PC-9 (cell line): Measurements from ENCODE around the gene DHFR.

Source experiments
- CTCF ChIP-seq: fragments of 200-600 bp; sonication (generic); conservative IDR thresholded peaks from 2 replicates; pipeline ENCODE4 v1.6.1; 2017; ENCODE audit warnings: mixed run types, antibody characterized with exemption, mild to moderate bottlenecking, moderate library complexity
- EZH2 ChIP-seq: fragments of 200-600 bp; sonication (generic); IDR thresholded peaks from 2 replicates; pipeline ENCODE4 v1.8.0; 2017; ENCODE audit warnings: antibody characterized with exemption, low read depth

DNA sequence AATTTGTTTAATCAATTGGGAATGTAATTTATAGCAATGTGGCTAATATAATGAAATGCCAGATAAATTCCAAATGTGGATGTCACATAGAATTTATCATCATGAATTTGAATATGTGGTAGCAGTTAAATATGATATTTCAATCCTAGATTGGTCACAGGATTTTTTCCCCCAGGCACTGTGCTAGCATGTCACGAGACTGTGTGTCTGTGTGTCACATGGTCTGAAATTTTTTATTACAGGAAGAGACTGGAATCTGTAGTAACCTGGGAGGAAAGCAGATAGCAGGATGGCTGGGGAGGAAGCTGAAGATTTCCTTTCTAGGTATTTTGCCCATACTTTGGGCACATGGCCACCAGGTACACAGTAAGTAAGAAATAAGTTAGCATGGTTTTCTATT is 35.7 kb downstream of the DHFR start:
- no peak for TF ChIP-seq CTCF
- no peak for TF ChIP-seq EZH2
